Stimulated activated CD4-positive, alpha-beta T cell treated with anti-CD3 and anti-CD28 coated beads, Interleukin-4, amount 100 ng/mL, for 48 hours (primary cell): ENCODE results near the gene ARHGAP9.
"Not testable (repeated sequence)": the region's sequence is repeated elsewhere in the genome, so short reads cannot be mapped to it uniquely, and the experiment has no call there.

ENCODE experiments used
- DNase-seq, 2 donors: peaks; one replicate each; pipeline ENCODE4 v3.0.0-alpha.2; 2020; ENCODE audit warnings: low read depth in 2 of 2

The ARHGAP9 gene

GRCh38 chr12:57434517-57435223 is 45.0 kb downstream of the ARHGAP9 start, which contains the start of gene INHBC:
Gene INHBC, plus strand, starts transcription at chr12:57434784. Its CDS starts 103 bp downstream, at chr12:57434887.
- DNase-seq: no peak

GRCh38 chr12:57433370-57433769 is 46.3 kb downstream of the ARHGAP9 start:
- DNase-seq: no peak

GRCh38 chr12:57431654-57432188 is 47.9 kb downstream of the ARHGAP9 start:
- no peak for DNase-seq

DNA sequence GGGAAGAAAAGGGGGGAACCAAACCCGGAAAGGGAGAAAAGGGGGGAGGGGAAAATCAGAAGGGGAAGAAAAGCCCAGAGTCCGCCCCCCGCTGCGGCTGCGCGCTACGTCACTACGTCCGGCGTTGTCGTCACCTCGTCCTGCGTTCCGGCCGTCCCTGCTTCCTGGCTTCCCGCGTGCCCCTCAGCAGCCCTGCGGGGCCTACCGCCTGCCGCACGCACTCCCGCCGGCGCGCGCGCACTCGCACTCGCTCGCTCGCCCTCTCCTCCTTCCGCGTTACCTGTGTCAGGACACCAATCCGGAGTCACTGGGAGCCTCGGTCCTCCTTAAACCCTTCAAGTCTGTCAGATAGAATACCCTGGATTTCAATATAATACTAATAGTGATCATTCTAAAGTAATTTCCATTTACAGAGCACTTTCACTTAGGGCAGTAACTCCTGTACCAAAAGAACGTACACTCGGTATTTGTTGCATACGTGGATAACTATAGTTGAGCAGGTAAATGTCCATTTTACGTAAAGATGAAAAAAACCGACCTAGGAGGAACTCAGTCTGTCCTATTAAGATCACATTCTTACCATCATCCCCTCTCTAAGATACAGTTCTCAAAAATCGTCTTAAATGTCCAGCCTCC is 48.6 kb downstream of the ARHGAP9 start, which contains the start of gene R3HDM2:
Gene R3HDM2 (minus strand): TSS at position 113 of the 636 bp plus-strand sequence. CDS start 120,615 bp downstream, outside the sequence.
- DNase-seq: peak; percentile 94 to 95

GRCh38 chr12:57430112-57430930 is 49.3 kb downstream of the ARHGAP9 start:
- no peak for DNase-seq

- DNase-seq: no peak
Observed at GRCh38 chr12:57429473-57430111, 50.1 kb downstream of the ARHGAP9 start.

DNA sequence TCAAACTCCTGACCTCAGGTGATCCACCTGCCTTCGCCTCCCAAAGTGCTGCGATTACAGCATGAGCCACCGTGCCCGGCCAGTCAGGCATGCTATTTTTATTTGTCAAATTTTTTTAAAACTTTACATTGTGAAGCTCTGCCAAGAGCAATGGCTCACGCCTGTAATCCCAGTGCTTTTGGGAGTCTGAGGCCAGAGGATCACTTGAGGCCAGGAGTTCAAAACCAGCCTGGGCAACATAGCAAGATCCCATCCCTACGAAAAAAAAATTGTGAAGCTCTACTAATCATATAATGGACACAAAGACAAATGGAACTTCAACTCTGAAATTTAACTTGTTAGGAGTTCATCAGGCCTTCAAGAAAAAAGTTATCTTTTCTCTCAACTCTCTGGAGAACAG is 50.7 kb downstream of the ARHGAP9 start:
- DNase-seq: no peak

DNA sequence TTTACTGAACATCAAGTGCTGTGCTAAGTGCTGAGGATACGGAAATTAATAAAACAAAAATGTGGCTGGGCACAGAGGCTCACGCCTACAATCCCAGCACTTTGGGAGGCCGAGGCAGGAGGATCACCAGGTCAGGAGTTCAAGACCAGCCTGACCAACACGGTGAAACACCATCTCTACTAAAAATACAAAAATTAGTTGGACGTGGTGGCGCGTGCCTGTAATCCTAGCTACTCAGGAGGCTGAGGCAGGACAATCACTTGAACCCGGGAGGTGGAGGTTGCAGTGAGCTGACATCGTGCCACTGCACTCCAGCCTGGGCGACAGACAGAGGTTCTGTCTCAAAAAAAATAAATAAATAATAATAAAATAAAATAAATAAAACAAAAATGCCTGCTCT is 52.7 kb downstream of the ARHGAP9 start:
- not testable (repeated sequence) for DNase-seq
